Measurements from ENCODE around the gene RHBDF1. TPM values are rescaled to one million over a fixed set of nuclear protein-coding genes. Genes with fewer than 3 reads are reported as not detected.

Gene RHBDF1
- polyA plus RNA-seq, 2 of the 4 experiments (the other 2 are of a cell fraction), result 13.5 to 19.2 TPM

DNA sequence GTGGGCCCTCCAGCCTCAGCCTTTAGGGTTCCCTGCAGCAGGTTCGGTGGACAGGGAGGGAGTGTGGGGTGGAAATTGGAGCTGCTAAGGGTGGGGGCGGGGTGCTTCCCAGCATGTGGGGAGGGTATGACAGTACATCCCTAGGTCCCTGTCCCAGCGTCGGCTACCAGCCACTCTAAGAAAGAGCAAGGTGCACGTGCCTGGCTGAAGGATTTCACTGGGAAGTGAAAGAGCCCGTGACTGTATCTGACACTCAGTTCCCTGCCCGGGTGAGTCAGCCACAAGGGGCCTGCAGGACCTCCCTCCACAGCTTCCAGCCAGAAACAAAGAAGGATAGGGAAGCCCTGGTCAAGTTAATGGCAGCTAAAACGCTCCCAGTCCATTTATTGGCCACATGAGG is 14.7 kb downstream of the RHBDF1 start:
- H3K27ac ChIP-seq, result no peak overlapping the region
- CTCF ChIA-PET, result interaction anchor here (0.8 to 25.2 kb wide), 5 partner anchors 8 to 304 kb away, joined by 3 to 718 read pairs (median 17); partner anchors contain the start of genes HBQ1, MPG and RHBDF1
- ATAC-seq (no peak), DNase-seq (ENCODE audit: low read depth in 1 of 2, low spot score in 1 of 2) (no peak), FAIRE-seq (no peak)
- peaks cover 5% of the 10 kb centered on the region; the same call in 2 of the 3 replicates for H3K4me1 ChIP-seq
- 79% methylated on average over 4 of the region's 8 CpGs for WGBS (ENCODE audit: missing lambda C conversion rate)
- no peaks in the 10 kb centered on the region for H3K9me3 ChIP-seq
- POLR2A ChIA-PET, result no interaction called here
- no peak overlapping the region for H3K4me3 ChIP-seq
- no peak for TF ChIP-seq EP300 (IDR thresholded peaks at IDR 0.05)
- no peak for TF ChIP-seq CHD4 (IDR thresholded peaks at IDR 0.05; ENCODE audit: borderline replicate concordance)
- TF ChIP-seq ZSCAN20 (CRISPR knock-in tag; IDR thresholded peaks at IDR 0.05), result no peak
- H3K4me2 ChIP-seq, result no peak overlapping the region

DNA sequence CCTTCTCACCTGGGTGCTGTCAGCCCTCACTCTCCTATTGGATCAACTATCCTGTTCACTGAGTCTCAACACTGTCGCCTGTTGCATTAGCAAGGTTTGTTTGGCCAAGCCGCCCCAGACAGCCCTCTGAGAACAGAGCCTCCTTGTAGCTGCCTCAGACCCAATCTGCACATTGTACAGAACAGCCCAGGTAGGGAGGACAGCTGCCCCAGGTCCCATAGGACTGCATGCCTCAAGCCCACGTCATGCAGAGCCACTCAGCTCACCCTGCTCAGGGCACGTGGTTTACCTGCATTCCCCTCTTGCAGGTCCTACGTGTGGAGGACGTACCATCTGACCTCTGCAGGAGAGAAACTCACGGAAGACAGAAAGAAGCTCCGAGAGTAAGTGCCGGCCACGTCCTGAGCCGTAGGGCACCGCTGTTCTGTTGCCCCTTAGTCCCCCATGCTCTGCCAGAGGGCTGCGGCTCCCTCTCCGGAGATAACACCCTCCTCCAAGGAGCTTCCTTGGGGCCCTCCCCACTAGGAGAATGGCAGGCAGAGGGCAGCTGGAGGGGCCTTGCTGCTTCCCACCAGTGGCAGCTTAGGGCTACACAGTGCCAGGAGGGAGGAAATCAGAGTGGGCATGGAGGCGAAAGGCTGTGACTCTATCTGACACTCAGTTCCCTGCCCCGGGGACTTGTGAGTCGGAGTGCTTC is 16.1 kb downstream of the RHBDF1 start:
- Histone ChIP-seq H3K4me2 (no peak overlapping the region), H3K4me3 (no peak overlapping the region), H3K9me3 (no peaks in the 10 kb centered on the region), H3K27ac (no peak overlapping the region), H3K4me1 (peaks cover 11% of the 10 kb centered on the region; the same call in 2 of the 3 replicates)
- no peak for TF ChIP-seq HOXB13 (CRISPR knock-in tag; IDR thresholded peaks at IDR 0.05; ENCODE audit: low read depth)
- TF ChIP-seq, protein P1, sequence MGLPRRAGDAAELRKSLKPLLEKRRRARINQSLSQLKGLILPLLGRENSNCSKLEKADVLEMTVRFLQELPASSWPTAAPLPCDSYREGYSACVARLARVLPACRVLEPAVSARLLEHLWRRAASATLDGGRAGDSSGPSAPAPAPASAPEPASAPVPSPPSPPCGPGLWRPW (IDR thresholded peaks at IDR 0.05), result no peak
- no peak for TF ChIP-seq RCOR1 (IDR thresholded peaks at IDR 0.05; ENCODE audit: low read depth, low read length)
- no peak for TF ChIP-seq CBX8 (IDR thresholded peaks at IDR 0.05)
- no peak for TF ChIP-seq HOXB5 (CRISPR knock-in tag; IDR thresholded peaks at IDR 0.05)
- TF ChIP-seq, protein P2, sequence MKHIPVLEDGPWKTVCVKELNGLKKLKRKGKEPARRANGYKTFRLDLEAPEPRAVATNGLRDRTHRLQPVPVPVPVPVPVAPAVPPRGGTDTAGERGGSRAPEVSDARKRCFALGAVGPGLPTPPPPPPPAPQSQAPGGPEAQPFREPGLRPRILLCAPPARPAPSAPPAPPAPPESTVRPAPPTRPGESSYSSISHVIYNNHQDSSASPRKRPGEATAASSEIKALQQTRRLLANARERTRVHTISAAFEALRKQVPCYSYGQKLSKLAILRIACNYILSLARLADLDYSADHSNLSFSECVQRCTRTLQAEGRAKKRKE (CRISPR knock-in tag; IDR thresholded peaks at IDR 0.05; ENCODE audit: low read depth), result no peak
- no peak for TF ChIP-seq ZC3H11A (IDR thresholded peaks at IDR 0.05)
- no peak for TF ChIP-seq GATA3 (IDR thresholded peaks at IDR 0.05; ENCODE audit: borderline replicate concordance)
- no peak for TF ChIP-seq CEBPB (IDR thresholded peaks at IDR 0.05)
- no peak for TF ChIP-seq RARB (CRISPR knock-in tag; IDR thresholded peaks at IDR 0.05)
- TF ChIP-seq NPAS2 (CRISPR knock-in tag; IDR thresholded peaks at IDR 0.05; ENCODE audit: borderline replicate concordance), result no peak
- TF ChIP-seq, protein P3, sequence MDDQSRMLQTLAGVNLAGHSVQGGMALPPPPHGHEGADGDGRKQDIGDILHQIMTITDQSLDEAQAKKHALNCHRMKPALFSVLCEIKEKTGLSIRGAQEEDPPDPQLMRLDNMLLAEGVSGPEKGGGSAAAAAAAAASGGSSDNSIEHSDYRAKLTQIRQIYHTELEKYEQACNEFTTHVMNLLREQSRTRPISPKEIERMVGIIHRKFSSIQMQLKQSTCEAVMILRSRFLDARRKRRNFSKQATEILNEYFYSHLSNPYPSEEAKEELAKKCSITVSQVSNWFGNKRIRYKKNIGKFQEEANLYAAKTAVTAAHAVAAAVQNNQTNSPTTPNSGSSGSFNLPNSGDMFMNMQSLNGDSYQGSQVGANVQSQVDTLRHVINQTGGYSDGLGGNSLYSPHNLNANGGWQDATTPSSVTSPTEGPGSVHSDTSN (IDR thresholded peaks at IDR 0.05), result no peak
- TF ChIP-seq SREBF2 (IDR thresholded peaks at IDR 0.05), result no peak
- no peak for TF ChIP-seq JUNB (IDR thresholded peaks at IDR 0.05)
- TF ChIP-seq FOSB (CRISPR knock-in tag; IDR thresholded peaks at IDR 0.05), result no peak
- no peak for TF ChIP-seq SMC3 (IDR thresholded peaks at IDR 0.05)
- ChIA-PET POLR2A (no interaction called here), CTCF (interaction anchor here (0.6 to 25.2 kb wide), 6 partner anchors 10 to 306 kb away, joined by 3 to 718 read pairs (median 10); partner anchors contain the start of genes MPG and RHBDF1)
- 91% methylated on average over 17 of the region's 17 CpGs for WGBS (ENCODE audit: missing lambda C conversion rate)
- ATAC-seq (no peak), FAIRE-seq (no peak), DNase-seq (ENCODE audit: low read depth in 1 of 2, low spot score in 1 of 2) (no peak)

DNA sequence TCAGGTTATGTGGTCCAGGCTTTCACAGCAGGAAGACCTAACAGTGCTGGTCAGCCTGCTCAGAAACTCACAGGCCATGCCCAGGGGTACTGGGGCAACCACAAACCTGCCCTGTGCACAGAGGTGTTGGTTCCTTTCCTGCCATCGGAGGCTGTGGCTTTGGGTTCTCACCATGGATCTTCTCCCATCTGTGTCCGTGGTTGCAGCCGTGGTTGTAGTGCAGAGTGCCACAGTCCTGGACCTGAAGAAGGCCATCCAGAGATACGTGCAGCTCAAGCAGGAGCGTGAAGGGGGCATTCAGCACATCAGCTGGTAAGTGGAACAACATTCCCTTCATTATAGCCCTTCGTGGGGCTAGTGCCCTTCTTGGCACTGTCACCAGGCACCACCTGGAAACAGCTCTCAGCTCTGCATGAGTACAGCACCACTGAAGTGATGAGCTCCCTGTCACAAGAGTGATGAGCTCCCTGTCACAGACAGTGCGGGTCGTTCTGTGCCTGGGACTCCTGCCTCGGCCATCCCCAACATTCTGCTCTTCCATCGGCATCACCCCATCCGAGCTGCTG is 16.8 kb downstream of the RHBDF1 start:
- DNase-seq (ENCODE audit: low read depth in 1 of 2, low spot score in 1 of 2) (no peak), FAIRE-seq (no peak), ATAC-seq (no peak)
- Histone ChIP-seq H3K4me2 (no peak overlapping the region), H3K4me1 (peaks cover 14% of the 10 kb centered on the region; the same call in 2 of the 3 replicates), H3K27ac (no peak overlapping the region), H3K4me3 (no peak overlapping the region), H3K9me3 (no peaks in the 10 kb centered on the region)
- ChIA-PET CTCF (interaction anchor here (1.1 to 25.2 kb wide), 4 partner anchors 10 to 306 kb away, joined by 3 to 718 read pairs (median 30); partner anchors contain the start of genes MPG and RHBDF1), POLR2A (no interaction called here)
- WGBS (ENCODE audit: missing lambda C conversion rate), result 89% methylated on average over 11 of the region's 11 CpGs
- TF ChIP-seq CEBPB (IDR thresholded peaks at IDR 0.05) (no peak), RCOR1 (IDR thresholded peaks at IDR 0.05; ENCODE audit: low read depth, low read length) (no peak), NR3C1 (IDR thresholded peaks at IDR 0.05) (no peak), ESRRA (IDR thresholded peaks at IDR 0.05; ENCODE audit: borderline replicate concordance, low read length) (no peak), EP300 (IDR thresholded peaks at IDR 0.05) (no peak), MAZ (IDR thresholded peaks at IDR 0.05; ENCODE audit: borderline replicate concordance, low read depth, low read length) (no peak), EHF (CRISPR knock-in tag; IDR thresholded peaks at IDR 0.05) (no peak), CBX2 (IDR thresholded peaks at IDR 0.05; ENCODE audit: borderline replicate concordance, low read depth) (no peak), ZFP36 (IDR thresholded peaks at IDR 0.05; ENCODE audit: borderline replicate concordance, partially characterized antibody) (no peak), ZNF302 (CRISPR knock-in tag; IDR thresholded peaks at IDR 0.05) (no peak), ZSCAN20 (CRISPR knock-in tag; IDR thresholded peaks at IDR 0.05) (no peak), HDAC2 (IDR thresholded peaks at IDR 0.05) (no peak), KDM5A (IDR thresholded peaks at IDR 0.05) (no peak)
- TF ChIP-seq, protein P4, sequence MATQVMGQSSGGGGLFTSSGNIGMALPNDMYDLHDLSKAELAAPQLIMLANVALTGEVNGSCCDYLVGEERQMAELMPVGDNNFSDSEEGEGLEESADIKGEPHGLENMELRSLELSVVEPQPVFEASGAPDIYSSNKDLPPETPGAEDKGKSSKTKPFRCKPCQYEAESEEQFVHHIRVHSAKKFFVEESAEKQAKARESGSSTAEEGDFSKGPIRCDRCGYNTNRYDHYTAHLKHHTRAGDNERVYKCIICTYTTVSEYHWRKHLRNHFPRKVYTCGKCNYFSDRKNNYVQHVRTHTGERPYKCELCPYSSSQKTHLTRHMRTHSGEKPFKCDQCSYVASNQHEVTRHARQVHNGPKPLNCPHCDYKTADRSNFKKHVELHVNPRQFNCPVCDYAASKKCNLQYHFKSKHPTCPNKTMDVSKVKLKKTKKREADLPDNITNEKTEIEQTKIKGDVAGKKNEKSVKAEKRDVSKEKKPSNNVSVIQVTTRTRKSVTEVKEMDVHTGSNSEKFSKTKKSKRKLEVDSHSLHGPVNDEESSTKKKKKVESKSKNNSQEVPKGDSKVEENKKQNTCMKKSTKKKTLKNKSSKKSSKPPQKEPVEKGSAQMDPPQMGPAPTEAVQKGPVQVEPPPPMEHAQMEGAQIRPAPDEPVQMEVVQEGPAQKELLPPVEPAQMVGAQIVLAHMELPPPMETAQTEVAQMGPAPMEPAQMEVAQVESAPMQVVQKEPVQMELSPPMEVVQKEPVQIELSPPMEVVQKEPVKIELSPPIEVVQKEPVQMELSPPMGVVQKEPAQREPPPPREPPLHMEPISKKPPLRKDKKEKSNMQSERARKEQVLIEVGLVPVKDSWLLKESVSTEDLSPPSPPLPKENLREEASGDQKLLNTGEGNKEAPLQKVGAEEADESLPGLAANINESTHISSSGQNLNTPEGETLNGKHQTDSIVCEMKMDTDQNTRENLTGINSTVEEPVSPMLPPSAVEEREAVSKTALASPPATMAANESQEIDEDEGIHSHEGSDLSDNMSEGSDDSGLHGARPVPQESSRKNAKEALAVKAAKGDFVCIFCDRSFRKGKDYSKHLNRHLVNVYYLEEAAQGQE (IDR thresholded peaks at IDR 0.05), result no peak
